ENCODE results near the gene ESPL1. TPM values are rescaled to one million over a fixed set of nuclear protein-coding genes. Genes with fewer than 3 reads are reported as not detected.

ESPL1 gene
- total and polyA plus RNA-seq, 2 of the 8 experiments (the other 6 are each of a cell fraction or from before 2014, with no cell fraction given), result 31.8 to 52.7 TPM

DNA sequence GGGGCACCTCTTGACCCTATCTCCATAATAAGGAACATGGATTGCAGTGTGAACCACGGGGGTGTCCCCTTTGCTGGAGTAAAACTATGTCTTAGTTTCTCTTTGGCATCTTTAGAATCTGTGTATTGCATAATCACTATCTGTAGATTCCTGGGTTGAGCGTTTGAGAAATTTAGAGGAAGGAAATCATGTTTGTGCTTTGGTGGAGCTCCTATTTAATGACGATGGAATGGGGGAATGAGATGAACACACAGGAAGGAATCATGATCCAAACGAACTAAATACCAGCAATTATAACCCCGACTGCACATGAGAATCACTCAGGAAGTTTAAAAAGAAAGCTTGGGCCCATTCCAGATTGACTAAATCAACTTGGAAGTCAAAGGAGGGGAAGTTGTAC, 30.1 kb downstream of the ESPL1 start:
- peaks cover 12% of the 10 kb centered on the region for H3K23me2 ChIP-seq (ENCODE audit: low read depth, low read length)
- TF ChIP-seq SAP30 (IDR thresholded peaks at IDR 0.05; ENCODE audit: insufficient read depth, insufficient replicate concordance, low read length) (no peak), RBBP5 (IDR thresholded peaks at IDR 0.05; ENCODE audit: borderline replicate concordance, low read depth, low read length) (no peak)
- H3K27ac ChIP-seq (ENCODE audit: low read depth, low read length), result no peak overlapping the region
- H3K23ac ChIP-seq (ENCODE audit: insufficient read length), result no peak overlapping the region
- no peaks in the 10 kb centered on the region for H3K27me3 ChIP-seq (replicated peaks in 1 of 4; ENCODE audit: control insufficient read depth in 3 of 4, extremely low read depth in 1 of 4, insufficient read depth in 3 of 4, low read length in 3 of 4)
- peaks cover 0 to 2% of the 10 kb centered on the region in 2 experiments for H4K20me1 ChIP-seq (replicated peaks in 1 of 2; ENCODE audit: control insufficient read depth in 1 of 2, insufficient read depth in 2 of 2, low read length in 2 of 2)
- FAIRE-seq (no peak), DNase-seq (ENCODE audit: low read depth in 1 of 2, low spot score in 2 of 2) (no peak)
- H3K4ac ChIP-seq (replicated peaks; ENCODE audit: insufficient read length, low read depth, low read length), result no peak overlapping the region
- no peak overlapping the region for H3K9ac ChIP-seq (replicated peaks in 1 of 4; ENCODE audit: extremely low read depth in 1 of 4, low read depth in 3 of 4, low read length in 3 of 4)
- peaks cover 6% of the 10 kb centered on the region for H3K79me1 ChIP-seq (ENCODE audit: low read depth, low read length)
- peaks cover 5 to 28% of the 10 kb centered on the region in 2 experiments; a peak in 3 of 4 replicates for H3K79me2 ChIP-seq (ENCODE audit: control insufficient read depth in 1 of 2, insufficient read depth in 2 of 2, low read length in 2 of 2)
- H3K9me3 ChIP-seq (ENCODE audit: insufficient read depth in 2 of 2, low read depth in 1 of 2, low read length in 1 of 2), result no peaks in the 10 kb centered on the region
- H2BK120ac ChIP-seq (replicated peaks; ENCODE audit: low read depth, low read length), result no peak overlapping the region
- H3K4me1 ChIP-seq (replicated peaks in 1 of 4; ENCODE audit: control insufficient read depth in 3 of 4, insufficient read depth in 4 of 4, low read length in 3 of 4), result peaks cover 0 to 5% (median 3%) of the 10 kb centered on the region in 4 experiments; a peak in 5 of 7 replicates
- H3K56ac ChIP-seq (replicated peaks; ENCODE audit: insufficient read length, low read depth, low read length), result no peak overlapping the region
- H2AFZ ChIP-seq (ENCODE audit: low read length), result no peak overlapping the region
- no peak overlapping the region for H2BK12ac ChIP-seq (ENCODE audit: low read depth, low read length)
- WGBS, 2 experiments (ENCODE audit: extremely low coverage in 1 of 2, insufficient coverage in 1 of 2, insufficient read length in 1 of 2, insufficient replicate concordance in 2 of 2, low coverage in 1 of 2, low lambda C conversion rate in 2 of 2, missing lambda C conversion rate in 1 of 2), result 89% methylated on average over 5 of the region's 5 CpGs; no CpG with 5 or more reads in 1 of the 2 experiments
- H4K91ac ChIP-seq (replicated peaks; ENCODE audit: insufficient read length, low read length), result no peak overlapping the region
- no peak overlapping the region for H3K18ac ChIP-seq (ENCODE audit: extremely low read depth, low read length)
- no peak overlapping the region for H4K5ac ChIP-seq (ENCODE audit: insufficient read length, low read depth, low read length)
- CTCF ChIA-PET (ENCODE audit: partially characterized antibody), result interaction anchor here (0.8 to 28.3 kb wide), 7 partner anchors 10 to 101 kb away, joined by 3 to 573 read pairs (median 14); partner anchors contain the start of genes AAAS and ITGB7
- no peak overlapping the region for H3K14ac ChIP-seq (ENCODE audit: insufficient read length)
- H2BK5ac ChIP-seq (ENCODE audit: low read depth, low read length), result no peak overlapping the region
- no peak overlapping the region for H2AK5ac ChIP-seq (ENCODE audit: low read depth, low read length)
- H2BK15ac ChIP-seq (ENCODE audit: low read length), result no peak overlapping the region
- no peak overlapping the region for H4K8ac ChIP-seq (ENCODE audit: extremely low read depth, insufficient read depth, low read length)
- no peak overlapping the region for H3K4me3 ChIP-seq (ENCODE audit: extremely low read depth in 1 of 4, insufficient read depth in 2 of 4, low read depth in 3 of 4, low read length in 4 of 4)
- POLR2A ChIA-PET (ENCODE audit: partially characterized antibody), result interaction anchor here (0.6 to 3.3 kb wide), 8 partner anchors 12 to 101 kb away, joined by 3 to 23 read pairs (median 5); partner anchors contain the start of genes AAAS and ESPL1
- H2BK20ac ChIP-seq (ENCODE audit: low read length), result no peak overlapping the region
- peaks cover 4 to 25% (median 12%) of the 10 kb centered on the region in 4 experiments; a peak in 6 of 8 replicates for H3K36me3 ChIP-seq (ENCODE audit: control insufficient read depth in 2 of 4, insufficient read depth in 4 of 4, low read length in 3 of 4)
- H3K4me2 ChIP-seq (ENCODE audit: insufficient read depth in 1 of 2, low read depth in 2 of 2, low read length in 2 of 2), result no peak overlapping the region
